ENCODE measurements around the gene SNED1.

Gene SNED1

DNA sequence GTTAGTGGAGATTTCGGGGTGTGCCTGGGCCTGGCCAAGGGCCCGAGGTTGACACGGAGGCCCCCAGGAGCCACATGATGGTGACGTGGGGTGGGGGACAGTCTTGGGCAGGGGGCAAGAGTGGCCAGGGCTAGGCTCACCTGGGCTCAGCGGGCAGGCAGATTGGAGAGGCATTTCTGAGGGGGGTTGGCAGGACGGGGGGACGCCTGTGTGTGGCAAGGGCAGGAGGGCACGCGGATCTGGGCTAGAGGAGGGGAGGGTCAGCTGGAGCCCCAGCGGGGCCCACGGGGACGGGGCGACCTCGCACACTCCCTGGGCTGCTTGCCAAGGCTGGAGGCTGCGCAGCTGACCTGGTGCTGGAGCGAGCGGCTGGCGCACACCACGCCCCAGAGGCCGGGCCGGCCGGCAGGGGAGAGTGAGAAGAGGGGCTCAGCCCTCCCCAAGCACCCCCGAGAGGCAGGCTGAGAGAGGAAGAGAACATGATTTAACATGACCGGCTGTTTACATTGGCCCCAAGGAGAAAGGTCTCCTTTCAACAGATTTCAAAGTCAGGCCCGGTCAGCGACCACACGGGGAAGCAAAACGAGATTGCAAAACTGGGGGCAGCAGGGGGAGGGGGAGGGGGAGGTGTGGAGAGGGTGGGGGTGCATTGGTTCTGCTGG, 38.0 kb upstream of the SNED1 start:
- DNase-seq (ENCODE audit: low read depth in 2 of 2): no peak

DNA sequence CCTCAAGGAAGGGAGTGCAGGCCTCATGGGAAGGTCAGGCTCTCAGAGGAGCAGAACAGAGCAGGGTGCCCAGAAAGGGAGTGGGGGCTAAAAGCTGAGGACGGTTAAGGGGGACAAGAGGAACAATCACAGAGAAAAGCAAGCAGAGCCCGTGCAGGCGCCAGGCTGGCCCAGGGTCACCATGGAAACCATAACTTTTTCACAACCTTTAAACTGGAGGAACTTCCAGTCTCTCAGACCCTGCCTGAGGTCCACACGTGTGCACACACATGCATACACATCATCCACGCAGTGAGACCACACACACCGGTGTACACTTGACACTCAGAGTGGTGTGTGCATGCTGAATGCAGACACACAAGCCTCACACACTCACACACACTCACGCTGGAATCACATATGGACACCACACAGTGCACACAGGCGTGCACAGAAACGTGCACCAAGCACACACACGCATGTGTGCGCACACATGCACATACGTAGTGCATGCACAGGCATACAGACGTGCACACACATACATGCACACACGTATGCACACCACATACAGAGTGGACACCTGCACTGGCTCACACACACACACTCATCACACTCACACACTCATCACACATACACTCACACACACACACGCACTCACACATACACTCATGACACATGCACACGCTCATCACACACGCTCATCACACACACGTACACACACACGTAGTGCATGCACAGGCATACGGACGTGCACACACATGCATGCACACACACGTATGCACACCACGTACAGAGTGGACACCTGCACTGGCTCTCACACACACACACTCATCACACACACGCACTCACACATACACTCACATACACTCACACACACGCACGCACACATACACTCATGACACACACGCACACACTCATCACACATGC, 37.2 kb upstream of the SNED1 start:
- no peak for DNase-seq (ENCODE audit: low read depth in 2 of 2)

DNA sequence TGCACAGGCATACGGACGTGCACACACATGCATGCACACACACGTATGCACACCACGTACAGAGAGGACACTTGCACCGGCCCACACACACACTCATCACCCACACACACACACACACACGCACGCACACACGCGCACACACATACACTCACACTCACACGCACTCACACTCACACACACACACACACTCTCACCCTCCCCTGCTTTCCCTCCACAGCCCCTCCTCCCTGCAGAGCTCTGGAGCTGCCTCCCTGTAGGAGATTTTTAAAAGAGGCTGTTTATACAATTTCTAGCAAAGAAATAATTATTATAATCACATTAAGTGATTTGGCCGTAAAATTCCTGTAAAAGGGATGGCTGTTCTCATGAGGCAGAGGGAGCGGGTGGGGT, 36.5 kb upstream of the SNED1 start:
- DNase-seq (ENCODE audit: low read depth in 2 of 2): no peak

DNA sequence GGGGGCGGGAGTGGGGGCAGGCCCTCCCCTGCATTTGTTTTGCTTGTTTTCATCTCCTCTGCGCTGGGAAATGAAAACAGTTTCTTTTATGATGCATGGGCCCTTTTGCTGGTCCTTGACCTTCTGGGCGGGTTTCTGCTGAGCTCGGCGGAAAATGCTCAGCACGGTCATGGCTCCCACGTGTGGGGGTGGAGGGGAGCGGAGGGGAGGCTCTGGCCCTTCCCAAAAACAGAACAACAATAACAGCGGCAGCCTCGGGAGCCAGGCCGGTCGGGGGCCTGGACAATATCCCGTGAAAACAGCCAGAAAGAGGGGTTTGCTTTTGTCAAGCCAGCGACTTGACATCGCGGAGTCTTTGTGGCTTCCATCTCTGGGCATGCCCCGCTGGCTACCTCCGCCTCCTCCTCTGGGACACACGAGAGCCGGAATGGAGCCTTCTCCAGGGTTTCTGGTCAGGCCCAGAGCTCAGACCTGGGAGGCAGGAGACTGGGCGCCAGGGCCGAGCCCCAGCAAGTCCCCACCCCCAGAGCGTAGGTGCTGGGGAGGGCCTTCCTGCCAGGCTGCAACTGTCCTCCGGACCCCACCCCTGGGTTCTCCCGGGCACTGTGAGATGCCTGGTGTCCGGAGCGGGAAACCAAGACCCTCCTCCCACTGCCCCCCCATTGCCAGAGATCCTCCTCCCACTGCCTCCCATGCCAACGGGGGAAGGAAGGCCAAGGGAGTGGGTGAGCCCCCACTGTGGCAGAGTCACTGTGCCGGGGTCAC, 35.9 kb upstream of the SNED1 start:
- DNase-seq (ENCODE audit: low read depth in 2 of 2): no peak

DNA sequence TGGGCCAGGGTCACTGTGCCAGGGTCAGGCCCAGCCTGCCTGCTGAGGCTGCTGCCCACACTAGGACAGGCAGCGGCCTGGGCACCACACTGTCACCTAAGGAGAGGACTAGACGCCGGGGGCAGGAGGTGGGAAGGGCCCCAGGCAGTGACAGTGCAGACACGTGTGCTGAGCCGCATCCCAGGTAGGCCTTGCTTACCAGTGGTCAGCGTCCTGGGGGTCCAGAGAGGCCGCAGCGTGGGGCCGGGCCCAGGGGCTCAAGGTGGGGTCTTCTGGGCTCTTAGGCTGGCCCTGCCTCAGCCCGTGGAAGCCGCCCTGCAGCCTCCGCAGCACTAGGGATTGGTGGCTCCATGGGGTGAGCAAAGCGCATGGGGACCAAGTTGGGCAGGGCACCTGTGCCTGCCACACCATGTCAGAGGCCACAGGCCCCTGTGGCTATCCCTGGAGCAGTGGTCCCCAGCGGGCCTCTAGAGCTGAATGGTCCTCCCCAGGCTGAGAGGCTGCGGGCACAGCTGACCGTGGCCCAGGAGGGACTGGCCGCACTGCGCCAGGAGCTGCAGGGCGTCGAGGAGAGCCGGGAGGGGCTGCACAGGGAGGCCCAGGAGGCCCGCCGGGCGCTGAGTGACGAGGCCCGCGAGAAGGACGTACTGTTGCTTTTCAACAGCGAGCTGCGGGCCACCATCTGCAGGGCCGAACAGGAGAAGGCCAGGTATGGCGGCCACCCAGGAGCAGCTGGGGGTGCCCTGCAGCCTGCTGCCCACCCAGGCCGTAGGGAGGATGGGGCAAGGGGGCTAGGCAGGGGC, 35.2 kb upstream of the SNED1 start:
- no peak for DNase-seq (ENCODE audit: low read depth in 2 of 2)

DNA sequence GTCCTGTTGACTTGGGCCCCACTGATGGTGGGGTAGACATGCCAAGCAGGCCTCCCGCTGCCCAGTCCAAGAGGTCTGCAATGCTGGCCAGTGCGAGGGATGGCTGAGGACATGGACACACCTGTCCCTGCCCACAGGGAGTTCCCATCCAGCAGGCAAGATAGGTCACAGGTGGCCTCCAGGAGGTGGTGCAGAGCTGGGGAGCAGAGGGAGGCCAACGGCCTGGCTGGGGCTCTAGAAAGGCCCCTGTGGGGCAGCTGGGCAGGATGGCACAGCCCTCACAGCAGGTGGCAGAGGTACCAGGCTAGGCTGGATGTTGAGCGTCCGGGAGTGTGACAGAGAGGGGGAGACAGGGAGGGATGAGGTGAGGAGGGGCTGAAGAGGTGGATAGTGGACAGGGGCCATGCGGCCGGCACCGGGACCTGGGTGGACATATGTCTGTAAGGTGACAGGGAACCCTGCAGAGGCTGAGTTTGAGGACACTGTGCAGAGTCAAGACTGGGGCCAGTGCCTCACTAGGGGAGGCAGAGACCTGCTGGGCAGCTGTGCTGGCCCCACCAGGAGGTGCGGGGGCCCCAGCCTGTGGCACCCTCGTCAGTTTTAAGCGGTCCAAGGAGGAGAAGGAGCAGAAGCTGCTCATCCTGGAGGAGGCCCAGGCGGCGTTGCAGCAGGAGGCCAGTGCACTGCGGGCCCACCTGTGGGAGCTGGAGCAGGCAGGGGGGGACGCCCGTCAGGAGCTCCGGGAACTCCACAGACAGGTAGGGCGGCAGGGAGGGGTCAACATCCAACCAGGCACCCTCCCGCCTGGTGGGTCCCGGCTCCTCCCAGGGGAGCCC, 34.3 kb upstream of the SNED1 start:
- DNase-seq (ENCODE audit: low read depth in 2 of 2): no peak

DNA sequence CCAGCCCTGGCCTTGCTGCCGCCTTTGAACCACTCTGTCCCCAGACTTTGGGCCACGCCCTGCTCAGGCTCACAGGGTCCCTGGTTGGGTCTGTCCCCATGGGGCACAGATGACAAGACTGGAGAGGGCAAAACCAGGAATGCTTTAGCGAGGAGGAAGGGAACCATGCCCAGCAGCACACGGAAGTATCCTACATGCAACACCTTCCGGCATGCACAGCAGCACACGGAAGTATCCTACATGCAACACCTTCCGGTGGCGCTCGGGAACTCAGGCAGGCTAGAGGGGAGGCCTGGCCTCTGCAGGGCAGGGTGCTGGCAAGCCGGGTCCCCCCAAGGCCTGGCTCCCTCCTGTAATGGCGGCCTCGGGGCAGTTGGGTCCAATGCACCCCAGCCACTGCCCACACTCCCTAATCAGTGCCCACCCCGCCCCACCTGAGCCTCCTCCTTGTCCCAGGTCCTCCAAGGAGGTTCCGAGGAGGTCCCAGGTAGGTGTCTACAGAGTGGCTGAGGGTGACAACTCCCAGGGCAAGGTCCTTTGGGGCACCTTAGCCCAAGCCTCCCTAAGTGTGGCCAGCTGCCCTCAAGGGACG, 33.6 kb upstream of the SNED1 start:
- no peak for DNase-seq (ENCODE audit: low read depth in 2 of 2)

DNA sequence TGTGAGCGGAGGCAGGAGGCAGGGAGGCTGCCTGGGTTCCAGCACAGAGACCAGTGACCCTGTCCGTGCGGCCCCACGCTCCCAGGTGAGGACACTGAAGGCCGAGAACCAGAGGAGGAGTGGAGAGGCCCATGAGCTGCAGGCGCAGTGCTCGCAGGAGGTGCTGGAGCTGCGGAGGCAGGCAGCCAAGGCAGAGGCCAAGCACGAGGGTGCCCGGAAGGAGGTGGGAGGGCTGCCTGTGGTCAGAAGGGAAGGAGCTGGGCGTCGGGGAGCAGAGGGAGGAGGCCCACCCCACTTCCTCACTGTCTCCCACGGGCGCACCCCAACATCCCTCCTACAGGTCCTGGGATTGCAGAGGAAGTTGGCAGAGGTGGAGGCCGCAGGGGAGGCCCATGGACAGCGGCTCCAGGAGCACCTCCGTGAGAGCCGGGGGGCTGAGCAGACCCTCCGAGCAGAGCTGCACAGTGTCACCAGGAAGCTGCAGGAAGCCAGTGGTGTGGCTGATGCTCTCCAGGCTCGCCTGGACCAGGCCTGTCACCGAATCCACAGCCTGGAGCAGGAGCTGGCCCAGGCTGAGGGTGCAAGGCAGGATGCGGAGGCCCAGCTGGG, 33.0 kb upstream of the SNED1 start:
- no peak for DNase-seq (ENCODE audit: low read depth in 2 of 2)

DNA sequence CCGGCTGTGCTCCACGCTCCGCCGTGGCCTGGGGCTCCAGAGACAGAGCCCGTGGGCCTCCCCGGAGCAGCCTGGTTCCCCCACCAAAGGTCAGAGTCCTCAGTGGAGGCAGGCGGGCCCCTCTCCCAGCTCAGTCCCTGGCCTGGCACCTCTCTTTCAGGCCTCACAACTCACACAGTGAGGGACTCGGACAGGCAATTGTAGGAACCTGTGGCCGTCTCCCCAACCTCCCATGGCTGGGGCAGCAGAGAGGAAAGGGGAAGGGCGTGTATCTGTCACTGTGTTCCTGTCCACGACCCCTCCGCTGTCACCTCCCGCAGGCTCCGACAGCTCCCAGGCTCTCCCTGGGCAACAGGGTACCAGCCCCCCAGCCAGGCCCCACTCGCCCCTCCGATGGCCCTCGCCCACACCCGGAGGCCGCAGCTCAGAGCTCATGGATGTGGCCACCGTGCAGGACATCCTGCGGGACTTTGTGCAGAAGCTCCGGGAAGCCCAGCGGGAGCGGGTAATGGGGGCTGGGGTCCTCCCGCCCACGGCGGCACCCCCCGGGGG, 32.4 kb upstream of the SNED1 start:
- no peak for DNase-seq (ENCODE audit: low read depth in 2 of 2)

DNA sequence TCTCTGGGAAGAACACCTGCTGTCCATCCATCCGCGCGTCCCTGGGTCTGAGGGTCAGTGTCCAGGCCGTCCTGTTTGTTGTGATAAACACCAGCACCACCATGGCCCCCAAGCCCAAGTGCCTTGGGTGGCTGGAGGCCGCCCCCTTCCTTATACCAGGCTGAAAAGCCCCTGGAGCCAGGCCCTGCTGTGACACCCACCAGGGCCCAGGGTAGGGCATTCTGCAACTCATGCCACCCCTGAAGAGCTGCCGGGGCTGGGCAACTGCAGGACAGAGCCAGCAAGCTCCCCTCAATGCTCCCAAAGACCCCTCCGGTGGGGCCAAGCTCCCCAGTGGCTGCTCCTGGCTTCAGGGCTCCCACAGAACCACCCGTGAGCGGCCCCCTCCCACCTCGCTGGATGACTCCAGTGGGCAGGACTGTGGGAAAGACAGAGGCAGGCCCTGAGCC, 31.9 kb upstream of the SNED1 start:
- no peak for DNase-seq (ENCODE audit: low read depth in 2 of 2)

DNA sequence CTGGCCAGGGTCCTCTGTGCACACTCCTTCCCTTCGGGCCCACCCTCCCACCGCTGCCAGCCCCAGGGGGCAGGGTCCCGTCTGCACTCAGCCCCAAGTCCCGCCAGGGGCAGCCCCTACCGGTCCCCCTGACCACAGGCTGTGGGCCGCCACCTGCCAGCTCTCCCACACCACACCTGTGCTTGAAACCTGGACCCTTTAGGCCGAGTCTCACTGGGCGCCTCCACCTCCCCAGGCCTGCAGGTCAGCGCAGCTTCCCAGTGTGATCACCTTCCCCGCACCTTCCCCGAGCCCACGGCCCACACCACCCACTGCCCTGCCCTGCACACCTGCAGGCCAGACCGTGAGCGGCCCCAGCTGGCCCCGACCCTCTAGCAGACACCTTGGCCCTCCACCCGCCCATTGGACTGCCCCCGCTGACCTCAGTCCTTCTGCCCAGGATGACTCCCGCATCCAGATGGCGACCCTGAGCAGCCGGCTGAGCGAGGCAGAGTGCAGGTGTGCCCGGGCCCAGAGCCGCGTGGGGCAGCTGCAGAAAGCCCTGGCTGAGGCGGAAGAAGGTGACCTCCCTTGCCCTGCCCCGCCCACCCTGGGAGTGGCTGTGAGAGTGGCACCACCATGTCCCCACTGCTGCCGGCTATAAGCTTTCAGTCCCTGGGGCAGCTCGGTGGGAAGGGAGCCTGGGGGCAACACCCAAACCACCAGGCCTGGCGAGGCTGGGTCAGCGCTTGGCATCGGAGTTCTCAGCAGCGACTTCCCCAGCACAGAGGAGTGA, 31.3 kb upstream of the SNED1 start:
- no peak for DNase-seq (ENCODE audit: low read depth in 2 of 2)

DNA sequence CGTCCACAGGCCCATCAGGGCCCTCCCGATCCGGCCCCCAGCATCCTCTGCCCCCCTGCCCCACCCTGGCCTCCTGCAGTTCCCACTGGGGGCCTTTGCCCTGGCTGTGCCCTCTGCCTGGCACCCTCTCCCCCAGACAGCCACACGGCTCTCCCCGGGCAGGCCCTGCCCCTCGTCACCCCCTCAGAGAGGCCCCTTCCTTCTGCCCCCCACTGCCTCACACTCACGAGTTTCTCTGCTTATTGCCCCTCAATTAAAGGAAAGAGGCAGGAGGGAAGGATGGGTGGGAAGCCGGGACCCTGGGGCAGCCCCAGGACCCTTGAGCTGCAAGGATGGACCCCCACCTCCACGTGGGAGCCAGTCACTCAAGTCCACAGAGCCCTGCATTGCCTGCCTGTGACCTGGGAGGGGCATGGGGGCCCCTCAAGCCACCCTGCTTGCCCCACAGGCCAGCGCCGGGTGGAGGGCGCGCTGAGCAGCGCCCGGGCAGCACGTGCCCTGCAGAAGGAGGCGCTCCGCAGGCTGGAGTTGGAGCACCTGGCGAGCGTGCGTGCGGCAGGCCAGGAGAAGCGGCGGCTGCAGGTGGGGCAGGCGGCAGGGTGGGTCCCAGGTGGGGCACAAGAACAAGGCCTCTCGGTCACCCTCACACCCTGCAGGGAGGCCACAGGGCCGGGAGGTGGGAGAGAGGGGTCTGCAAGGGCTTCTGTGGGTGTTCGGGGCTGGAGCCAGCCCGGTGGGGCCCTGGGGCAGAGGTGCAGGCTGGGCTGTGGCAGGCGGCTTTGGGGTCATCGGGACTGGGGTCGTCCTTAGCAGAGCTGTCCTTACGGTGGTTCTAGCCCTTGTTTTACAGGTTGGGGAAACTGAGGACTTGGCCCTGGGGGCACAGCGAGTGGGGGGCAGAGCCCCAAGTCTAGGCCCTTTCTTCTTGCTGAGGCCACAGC, 30.5 kb upstream of the SNED1 start:
- no peak for DNase-seq (ENCODE audit: low read depth in 2 of 2)

DNA sequence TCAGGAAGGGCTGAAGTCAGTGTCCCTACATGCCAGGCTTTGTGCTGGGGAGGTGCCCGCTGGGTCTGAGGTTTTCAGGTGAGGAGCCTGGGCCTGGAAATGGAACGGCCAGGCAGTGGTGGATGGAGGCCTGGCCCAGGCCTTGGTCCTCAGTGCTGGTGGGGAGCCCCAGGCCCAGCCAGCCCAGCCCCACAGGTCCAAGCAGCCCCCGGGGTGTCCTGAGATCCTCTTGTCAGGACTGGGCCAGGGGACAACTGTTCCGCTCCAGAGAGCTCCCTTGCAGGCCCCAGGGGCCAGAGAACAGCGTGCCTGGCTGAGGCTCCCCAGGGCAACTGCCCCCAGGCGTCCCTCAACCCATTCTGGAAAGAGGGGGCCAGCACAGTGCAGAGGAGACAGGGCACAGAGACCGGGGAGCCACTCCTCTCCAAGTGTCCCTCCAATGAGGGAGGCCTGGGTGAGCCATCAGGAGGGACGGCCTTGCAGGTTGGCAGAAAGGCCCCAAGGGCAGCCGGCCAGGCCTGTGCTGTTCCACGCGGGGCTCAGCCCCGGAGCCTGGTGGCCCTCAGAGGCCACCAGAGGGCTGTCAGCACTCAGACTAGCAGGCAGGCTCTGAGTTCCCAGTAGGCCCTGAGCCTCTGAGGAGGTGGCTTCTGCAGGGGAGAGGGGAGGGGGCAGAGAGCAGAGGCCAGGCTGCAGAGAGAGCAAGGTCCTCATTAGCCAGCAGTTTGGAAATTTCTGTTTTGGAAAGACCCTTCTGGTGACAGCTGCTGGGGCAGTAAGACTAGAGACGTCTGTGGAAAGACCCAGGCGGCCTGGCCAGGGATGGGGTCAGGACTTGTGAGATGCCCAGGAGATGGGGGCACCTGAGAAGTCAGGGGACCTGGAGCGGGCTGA, 29.4 kb upstream of the SNED1 start:
- no peak for DNase-seq (ENCODE audit: low read depth in 2 of 2)

DNA sequence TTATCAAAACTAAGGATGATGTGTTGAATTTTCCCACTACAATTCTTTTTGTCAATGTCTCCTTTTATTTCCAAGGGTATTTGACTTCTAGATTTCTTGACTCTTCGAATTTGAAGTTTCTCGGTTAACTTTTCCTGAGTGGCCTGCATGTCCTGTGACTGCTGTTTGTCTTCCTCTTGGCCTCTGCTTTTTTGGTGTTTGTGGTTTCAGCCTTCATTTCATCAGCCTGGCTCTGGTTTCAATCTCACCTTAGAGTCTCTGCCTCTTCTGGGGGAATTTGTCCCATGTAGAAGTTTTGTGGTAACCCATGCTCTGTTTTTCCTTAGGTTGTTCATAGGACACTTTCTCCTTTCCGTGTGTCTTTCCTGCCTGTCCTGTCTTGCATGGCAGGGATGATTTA, 28.3 kb upstream of the SNED1 start:
- DNase-seq (ENCODE audit: low read depth in 2 of 2): no peak

DNA sequence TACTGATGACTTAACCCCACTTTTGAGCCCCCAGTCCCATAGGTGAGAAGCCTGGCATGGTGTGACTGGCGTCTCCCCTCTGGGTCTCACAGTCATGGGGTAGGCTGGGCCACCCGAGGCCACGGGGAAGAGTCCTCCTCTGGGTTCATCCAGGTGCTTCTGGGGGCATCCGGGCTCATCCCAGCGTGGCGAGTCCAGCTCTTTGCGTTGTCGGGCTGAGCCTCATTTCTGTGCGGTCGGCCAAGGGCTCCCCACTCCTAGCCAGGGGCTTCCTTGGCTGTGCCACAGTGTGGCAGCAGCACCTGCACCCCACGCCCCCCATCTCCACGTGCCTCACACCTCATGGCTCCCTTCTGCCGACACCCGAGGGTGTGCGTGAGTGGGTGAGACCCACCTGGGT, 27.6 kb upstream of the SNED1 start:
- DNase-seq (ENCODE audit: low read depth in 2 of 2): no peak

DNA sequence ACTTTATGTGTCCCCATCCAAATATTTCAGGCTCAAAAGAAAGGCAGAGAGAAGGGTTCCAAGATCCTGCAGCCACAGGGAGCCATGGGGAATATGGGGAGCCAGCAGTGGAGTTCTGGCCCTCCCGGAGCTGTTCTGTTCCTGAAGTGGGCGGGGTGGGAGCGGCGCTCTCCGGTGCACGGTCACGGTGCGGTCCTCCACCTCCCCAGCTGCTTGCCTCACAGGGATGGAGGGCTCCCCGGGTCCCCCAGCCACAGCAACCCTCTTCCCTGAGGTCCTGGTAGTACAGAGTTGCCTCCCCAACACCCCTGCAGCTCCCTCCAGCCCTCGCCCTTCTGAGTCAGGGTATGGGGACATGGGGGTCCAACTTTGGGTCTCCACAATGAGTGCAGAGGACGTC, 26.2 kb upstream of the SNED1 start:
- no peak for DNase-seq (ENCODE audit: low read depth in 2 of 2)
